GM20431 (cell line): Measurements from ENCODE around the gene RAB3B.
"Not testable (repeated sequence)": the region's sequence is repeated elsewhere in the genome, so short reads cannot be mapped to it uniquely, and the experiment has no call there.

Experiments used
- in situ Hi-C: fragments of 300-500 bp; cut with MseI, MboI; formaldehyde crosslinking; loops from one replicate; pipeline ENCODE4 v1.15.0; 2020; ENCODE audit warnings: low sequenced_read_pairs; ENCODE audit not compliant: unreplicated experiment

Gene RAB3B

GRCh38 chr1:51997974-51998382 is 7.5 kb upstream of the RAB3B start:
- in situ Hi-C loops, result loop anchor here (10.0 kb wide), 1 partner anchor 93 kb away; no protein-coding TSS in a partner anchor

- in situ Hi-C loops, result loop anchor here (10.0 kb wide), 1 partner anchor 85 kb away; no protein-coding TSS in a partner anchor
These were observed 670 bp downstream of the RAB3B start for GRCh38 chr1:51989582-51990477.

- in situ Hi-C loops, result no loop called here
These were observed 2.2 kb downstream of the RAB3B start for GRCh38 chr1:51988254-51988653.

- in situ Hi-C loops, result no loop called here
These were observed 3.8 kb downstream of the RAB3B start for GRCh38 chr1:51986718-51987117.

GRCh38 chr1:51982161-51982560 is 8.3 kb downstream of the RAB3B start:
- in situ Hi-C loops, result no loop called here

DNA sequence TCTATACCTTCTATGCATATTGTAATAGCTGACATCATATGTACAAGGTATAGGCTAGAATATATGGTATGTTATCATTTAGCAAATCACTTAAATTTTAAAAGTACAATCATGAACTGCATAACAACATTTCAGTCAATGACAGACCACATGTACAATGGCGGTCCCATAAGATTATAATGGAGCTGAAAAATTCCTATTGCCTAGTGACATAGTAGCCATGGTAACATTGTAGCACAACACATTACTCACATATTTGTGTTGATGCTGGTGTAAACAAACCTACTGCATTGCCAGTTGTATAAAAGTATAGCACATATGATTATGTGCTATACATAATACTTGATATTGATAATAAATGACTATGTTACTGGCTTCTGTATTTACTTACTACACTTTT is 8.9 kb downstream of the RAB3B start:
- in situ Hi-C loops, result no loop called here

DNA sequence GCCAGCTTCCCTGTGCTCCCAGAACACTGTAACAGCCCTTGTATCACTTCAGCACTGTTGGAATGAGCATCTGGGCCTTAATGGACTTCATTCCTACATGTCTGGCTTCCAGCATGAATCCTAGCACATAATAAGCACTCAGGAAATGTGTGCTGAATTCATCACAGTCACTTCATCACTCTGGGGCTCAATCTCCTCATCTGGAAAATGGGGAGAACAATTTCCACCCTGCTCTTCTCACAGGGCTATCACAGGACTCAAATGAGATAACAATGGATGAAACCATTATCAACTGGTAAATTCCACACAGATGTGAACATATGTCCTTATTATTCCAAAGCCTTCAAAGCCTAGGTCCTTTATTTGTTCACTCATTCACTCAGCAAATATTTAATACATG is 12.4 kb downstream of the RAB3B start:
- in situ Hi-C loops, result no loop called here

DNA sequence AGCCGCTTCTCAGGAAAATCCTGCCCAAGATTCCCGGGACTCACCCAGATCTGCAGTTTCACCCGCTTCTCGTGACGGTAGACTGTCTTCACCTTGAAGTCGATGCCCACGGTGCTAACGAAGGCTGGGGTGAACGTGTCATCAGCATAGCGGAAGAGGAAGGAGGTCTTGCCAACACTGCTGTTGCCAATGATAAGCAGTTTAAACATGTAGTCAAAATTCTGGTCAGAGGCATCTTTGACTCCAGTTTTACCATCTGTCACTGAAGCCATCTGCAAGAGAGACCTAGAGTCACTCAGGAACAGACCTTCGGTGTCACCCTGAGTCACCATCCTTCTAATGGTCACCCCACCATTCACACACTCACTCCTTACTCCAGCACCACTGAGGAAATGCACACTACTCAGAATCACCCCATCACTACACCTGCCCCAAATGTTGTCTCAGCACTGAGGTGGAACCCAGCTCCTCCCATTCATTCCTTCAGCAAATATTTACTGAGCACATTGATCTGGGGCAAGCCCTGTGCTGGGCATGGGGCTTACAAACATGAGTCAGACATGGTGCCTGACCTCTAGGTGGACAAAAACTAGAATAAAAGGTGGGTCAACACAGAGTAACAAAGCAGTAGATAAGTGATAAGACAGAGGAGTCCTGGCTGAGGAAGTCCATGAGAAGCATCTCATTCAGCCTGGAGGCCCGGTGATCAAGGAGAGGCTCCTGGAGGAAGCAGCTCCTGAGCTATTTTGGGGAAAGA is 13.5 kb downstream of the RAB3B start:
- in situ Hi-C loops, result no loop called here

DNA sequence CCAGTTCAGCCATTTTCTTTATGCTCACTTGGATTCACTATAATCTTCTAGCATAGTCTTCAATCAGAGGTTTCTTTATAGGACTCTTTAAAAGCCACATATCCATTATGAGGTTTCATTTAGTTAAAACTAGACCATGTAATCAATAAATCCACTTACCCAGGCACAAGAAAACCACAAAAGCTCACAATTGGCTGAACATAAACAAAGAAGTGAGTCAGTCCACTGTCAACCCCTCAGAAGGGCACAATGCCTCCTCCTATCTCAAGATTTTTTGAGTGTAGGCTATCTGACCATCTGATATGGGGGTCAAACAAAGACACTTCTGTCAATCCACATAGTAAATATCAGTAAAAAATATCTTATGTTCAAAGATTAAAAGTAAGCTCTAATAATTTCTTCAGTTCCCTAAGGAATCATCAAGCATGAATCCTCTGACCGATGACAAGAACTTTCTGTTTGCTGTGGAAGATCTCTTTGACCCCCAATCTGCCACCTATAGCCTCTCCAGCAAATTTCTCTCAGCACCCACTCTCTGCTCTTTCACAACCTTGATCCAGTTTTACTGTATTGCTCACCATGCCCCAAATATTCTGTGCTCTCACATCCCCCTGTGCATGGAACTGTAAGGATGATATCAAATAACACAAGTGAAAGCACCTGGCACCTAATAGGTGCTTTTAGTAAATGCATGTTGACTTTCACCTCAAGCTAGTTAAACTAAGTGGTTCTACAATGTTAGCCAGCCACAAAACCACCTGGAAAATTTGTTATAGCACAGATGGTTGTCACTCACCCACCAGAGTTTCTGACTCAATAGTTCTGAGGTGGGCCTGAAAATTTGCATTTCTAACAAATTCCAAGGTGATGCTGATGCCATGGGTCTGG is 16.7 kb downstream of the RAB3B start:
- in situ Hi-C loops, result no loop called here

GRCh38 chr1:51969038-51969705 is 21.3 kb downstream of the RAB3B start:
- in situ Hi-C loops, result no loop called here

DNA sequence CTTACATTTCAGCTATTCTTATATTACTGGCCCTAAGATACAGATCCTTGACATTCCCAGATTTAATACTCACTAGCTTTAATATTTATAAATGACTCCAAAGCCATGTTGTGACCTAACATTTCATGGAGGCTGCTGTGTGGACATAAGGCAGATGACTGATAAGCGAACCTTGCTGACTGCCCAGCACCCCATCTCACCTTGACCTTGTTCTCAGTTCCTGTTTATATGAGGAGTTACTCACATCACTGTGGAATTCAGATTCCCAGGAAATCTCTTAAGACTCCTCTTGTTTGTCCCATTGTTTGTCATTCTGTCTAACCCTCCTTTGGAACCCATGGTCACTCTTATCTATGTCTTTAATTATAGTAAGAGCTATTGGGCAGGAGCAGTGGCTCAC is 21.9 kb downstream of the RAB3B start:
- in situ Hi-C loops, result no loop called here

GRCh38 chr1:51967213-51967791 is 23.2 kb downstream of the RAB3B start:
- in situ Hi-C loops, result not testable (repeated sequence)

- in situ Hi-C loops, result no loop called here
These were observed 23.9 kb downstream of the RAB3B start for GRCh38 chr1:51966559-51966958.

DNA sequence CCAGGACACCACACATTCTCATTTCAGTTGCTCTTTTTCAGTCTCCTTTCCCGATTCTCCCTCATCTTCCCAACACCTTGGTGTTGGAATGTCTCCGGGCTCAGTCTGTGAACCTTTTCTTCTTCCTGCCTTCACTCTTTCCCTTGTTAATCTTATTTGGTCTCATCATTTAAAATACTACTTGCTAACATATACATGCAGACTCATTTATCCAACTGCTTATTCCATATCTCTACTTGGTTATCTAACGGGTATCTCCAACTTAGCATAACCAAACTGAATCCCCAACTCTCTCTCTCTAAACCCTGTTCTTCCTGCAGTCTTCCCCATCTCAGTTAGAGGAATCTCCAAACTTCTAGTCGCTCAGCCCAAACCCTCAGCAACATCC is 26.2 kb downstream of the RAB3B start:
- in situ Hi-C loops, result no loop called here

GRCh38 chr1:51963592-51964308 is 26.8 kb downstream of the RAB3B start:
- in situ Hi-C loops, result no loop called here

DNA sequence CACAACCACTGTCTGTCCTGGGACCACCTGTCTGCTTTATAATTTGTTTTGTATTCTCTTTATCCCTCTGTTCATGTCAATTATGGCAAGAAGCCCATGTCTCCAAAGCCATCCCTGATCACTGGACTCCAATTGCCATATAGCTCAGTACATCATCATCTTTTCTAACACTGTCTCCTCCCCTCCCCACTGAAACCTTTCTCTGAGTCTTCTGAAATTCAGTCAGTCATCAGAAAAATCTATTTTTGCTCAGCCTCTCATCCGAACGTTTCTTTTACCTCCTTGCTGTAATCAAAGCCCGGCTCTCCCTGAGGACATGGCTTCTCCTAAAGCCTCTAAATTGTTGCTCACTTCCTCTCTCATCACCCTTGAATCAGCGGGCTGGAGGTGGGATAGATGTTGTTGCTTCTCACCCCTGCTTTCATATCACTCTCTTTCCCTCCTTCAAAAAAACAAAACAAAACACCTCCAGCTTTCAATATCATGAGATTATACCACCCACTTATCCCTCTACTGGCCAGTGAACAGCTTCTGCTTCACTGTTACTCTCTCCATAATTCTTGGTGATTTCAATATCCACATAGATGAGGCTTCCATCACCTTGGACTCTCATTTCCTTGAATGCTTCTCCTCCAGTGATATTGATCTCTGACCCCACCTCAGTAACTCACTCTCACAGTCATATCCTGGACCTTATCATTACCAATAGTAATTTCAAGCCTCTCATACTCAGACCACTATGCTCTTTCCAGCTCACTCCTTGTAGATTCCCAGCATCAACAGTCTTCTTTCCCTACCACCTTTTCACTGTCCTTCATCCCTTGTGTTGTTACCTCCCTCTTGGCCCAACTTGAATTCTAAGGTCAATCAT is 27.8 kb downstream of the RAB3B start:
- in situ Hi-C loops, result no loop called here

- in situ Hi-C loops, result no loop called here
These were observed 28.5 kb downstream of the RAB3B start for GRCh38 chr1:51961954-51962353.

DNA sequence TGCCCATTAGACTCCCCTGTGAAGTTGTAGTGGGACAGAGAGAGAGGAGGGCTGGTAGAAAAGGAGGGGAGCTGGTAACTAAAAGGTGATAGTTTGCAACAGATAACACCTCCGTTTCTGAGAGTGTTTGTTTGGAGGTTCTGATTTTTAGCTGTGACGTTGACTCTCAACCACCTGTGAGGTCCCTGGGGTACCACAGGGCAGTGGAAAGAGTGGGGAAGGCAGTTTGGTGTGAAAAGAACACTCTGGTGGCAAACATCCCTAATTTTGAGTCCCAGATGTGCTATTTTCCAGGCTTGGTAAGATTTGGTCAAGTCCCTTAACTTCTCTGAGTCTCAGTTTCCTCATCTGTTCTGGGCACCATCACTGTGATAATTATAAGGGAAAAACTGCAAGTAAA is 29.3 kb downstream of the RAB3B start:
- in situ Hi-C loops, result no loop called here
